Lower lobe of right lung (tissue), 2 donors: Measurements from ENCODE around the gene TJP1. TPM values are rescaled to one million over a fixed set of nuclear protein-coding genes. Genes with fewer than 3 reads are reported as not detected.
A peak's percentile ranks its signal among the peaks of the same experiment; 100 is the strongest.

Experiments used
- ATAC-seq, 2 donors: fragments of 200-7000 bp; cut with Tn5 transposase; one replicate each; pipeline ENCODE4 v1.9.1; 2020 to 2022; ENCODE audit warnings: mild to moderate bottlenecking in 2 of 2, moderate library complexity in 2 of 2
- DNase-seq: peaks from one replicate; pipeline ENCODE4 v3.0.0-alpha.2; 2020
- H3K27ac ChIP-seq: fragments of 200-600 bp; one replicate; pipeline ENCODE4 v1.8.0; 2022
- H3K27me3 ChIP-seq: fragments of 200-600 bp; one replicate; pipeline ENCODE4 v1.8.0; 2022; ENCODE audit warnings: low read depth
- H3K36me3 ChIP-seq: fragments of 200-600 bp; one replicate; pipeline ENCODE4 v1.8.0; 2022; ENCODE audit warnings: mild to moderate bottlenecking
- H3K4me1 ChIP-seq: fragments of 200-600 bp; one replicate; pipeline ENCODE4 v1.8.0; 2022
- H3K4me3 ChIP-seq: fragments of 200-600 bp; one replicate; pipeline ENCODE4 v1.8.0; 2022; ENCODE audit warnings: mild to moderate bottlenecking
- H3K9me3 ChIP-seq: fragments of 200-600 bp; one replicate; pipeline ENCODE4 v1.8.0; 2022
- CTCF ChIP-seq: fragments of 200-600 bp; IDR thresholded peaks from one replicate; pipeline ENCODE4 v1.8.0; 2022; ENCODE audit warnings: antibody characterized with exemption, mild to moderate bottlenecking
- intact Hi-C: fragments of 100-400 bp; cut with DNase I; formaldehyde crosslinking; loops from one replicate; pipeline ENCODE4 v1.11.0; 2022
- long read RNA-seq: library from polyadenylated mRNA; unstranded; transcript quantifications from one replicate; pipeline ENCODE4 v2.0.0, GENCODE V29; 2021
- total RNA-seq: library from RNA; stranded (reverse); fragmentation: NEBNext Ultra II Directional; extraction: Animal tissue kit (Norgen Biotek cat#: 25700); gene quantifications from one replicate; pipeline ENCODE4 v1.2.1, GENCODE V29; 2021
- donor health status: DM: no; HTN: yes; CAD: no; lungs with severe emphysema.

Gene TJP1
- total RNA-seq, result 115 TPM
- long read RNA-seq, full-length matches to known transcripts, result 6 of 97 reads
- long read RNA-seq, partial matches to known transcripts, result 59 of 97 reads
- long read RNA-seq, other reads (novel, unspliced or antisense), result 32 of 97 reads

GRCh38 chr15:29822100-29822683 is at the start of gene TJP1:
Gene TJP1 (minus strand): TSS chr15:29822468. CDS start chr15:29822028, 440 bp downstream.
- Histone ChIP-seq H3K4me1 (peaks cover 31% of the 10 kb centered on the region), H3K9me3 (no peaks in the 10 kb centered on the region), H3K4me3 (peak within 1 kb of the TSS; percentile 71), H3K27ac (peak within 1 kb of the TSS; percentile 97), H3K36me3 (no peaks in the 10 kb centered on the region), H3K27me3 (peaks cover 12% of the 10 kb centered on the region)
- peak; percentile 96 to 97 for ATAC-seq
- peak; percentile 82 for DNase-seq
- no peak for TF ChIP-seq CTCF
- intact Hi-C loops, result no loop called here

GRCh38 chr15:29871401-29871800 is 49.1 kb upstream of the TJP1 start:
- peaks cover 10% of the 10 kb centered on the region for H3K4me1 ChIP-seq
- peak overlapping the region; percentile 57 for H3K27ac ChIP-seq
- no peaks in the 10 kb centered on the region for H3K27me3 ChIP-seq
- TF ChIP-seq CTCF, result no peak
- intact Hi-C loops, result no loop called here
- no peak overlapping the region for H3K4me3 ChIP-seq
- no peaks in the 10 kb centered on the region for H3K9me3 ChIP-seq
- DNase-seq (no peak), ATAC-seq (no peak)
- no peaks in the 10 kb centered on the region for H3K36me3 ChIP-seq

- peak; percentile 42 to 57 for ATAC-seq
- TF ChIP-seq CTCF, result no peak
- H3K9me3 ChIP-seq, result no peaks in the 10 kb centered on the region
- intact Hi-C loops, result no loop called here
- DNase-seq, result no peak
- H3K36me3 ChIP-seq, result no peaks in the 10 kb centered on the region
- peak overlapping the region; percentile 57 for H3K27ac ChIP-seq
- H3K4me1 ChIP-seq, result peaks cover 10% of the 10 kb centered on the region
- H3K27me3 ChIP-seq, result no peaks in the 10 kb centered on the region
- H3K4me3 ChIP-seq, result no peak overlapping the region
These were observed 48.4 kb upstream of the TJP1 start for GRCh38 chr15:29870495-29871151.

- TF ChIP-seq CTCF, result no peak
These were observed 45.2 kb upstream of the TJP1 start for GRCh38 chr15:29867241-29868000.

GRCh38 chr15:29866337-29866736 is 44.1 kb upstream of the TJP1 start:
- TF ChIP-seq CTCF, result no peak
- Histone ChIP-seq H3K4me1 (peaks cover 5% of the 10 kb centered on the region), H3K9me3 (no peaks in the 10 kb centered on the region), H3K4me3 (no peak overlapping the region), H3K27ac (no peak overlapping the region), H3K27me3 (no peaks in the 10 kb centered on the region), H3K36me3 (no peaks in the 10 kb centered on the region)
- intact Hi-C loops, result no loop called here
- DNase-seq (no peak), ATAC-seq (no peak)

More at GRCh38 chr15:29867241-29868000, 45.2 kb upstream of the TJP1 start:
- Histone ChIP-seq H3K4me1 (peaks cover 10% of the 10 kb centered on the region), H3K36me3 (no peaks in the 10 kb centered on the region), H3K4me3 (no peak overlapping the region), H3K9me3 (no peaks in the 10 kb centered on the region), H3K27me3 (no peaks in the 10 kb centered on the region), H3K27ac (no peak overlapping the region)
- ATAC-seq, result no peak
- no peak for DNase-seq
- intact Hi-C loops, result no loop called here
